Activated T-cell treated with anti-CD3 and anti-CD28 coated beads, Interleukin-2, amount 50 U/mL, for 4 hours (primary cell): Measurements from ENCODE around the gene RPL9. TPM values are rescaled to one million over a fixed set of nuclear protein-coding genes. Genes with fewer than 3 reads are reported as not detected.
A peak's percentile ranks its signal among the peaks of the same experiment; 100 is the strongest.
"Not testable (repeated sequence)": the region's sequence is repeated elsewhere in the genome, so short reads cannot be mapped to it uniquely, and the experiment has no call there.

ENCODE experiments used
- ATAC-seq, 2 donors: fragments of 200-7000 bp; cut with Tn5 transposase; one replicate each; pipeline ENCODE4 v1.10.0; 2021
- DNase-seq: peaks from one replicate; pipeline ENCODE4 v3.0.0-alpha.2; 2020
- H3K27me3 Mint-ChIP-seq: one replicate; pipeline ENCODE4 v1.8.0; 2021; ENCODE audit warnings: low read depth, mixed read lengths
- H3K36me3 Mint-ChIP-seq: one replicate; pipeline ENCODE4 v1.8.0; 2022; ENCODE audit warnings: mixed read lengths; ENCODE audit not compliant: insufficient read depth
- H3K4me1 Mint-ChIP-seq: one replicate; pipeline ENCODE4 v1.8.0; 2021; ENCODE audit warnings: low read depth, mixed read lengths
- H3K4me3 Mint-ChIP-seq: one replicate; pipeline ENCODE4 v1.8.0; 2021; ENCODE audit warnings: mild to moderate bottlenecking, moderate library complexity, mixed read lengths
- H3K9me3 Mint-ChIP-seq: one replicate; pipeline ENCODE4 v1.8.0; 2021; ENCODE audit warnings: mixed read lengths
- total RNA-seq, 3 donors: library from RNA; stranded (reverse); gene quantifications; one replicate each; pipeline ENCODE4 v1.2.1, GENCODE V29; 2021

Gene RPL9
- 1,000 to 10,000 TPM; 2,182 to 2,398 (median 2,351) TPM for total RNA-seq

DNA sequence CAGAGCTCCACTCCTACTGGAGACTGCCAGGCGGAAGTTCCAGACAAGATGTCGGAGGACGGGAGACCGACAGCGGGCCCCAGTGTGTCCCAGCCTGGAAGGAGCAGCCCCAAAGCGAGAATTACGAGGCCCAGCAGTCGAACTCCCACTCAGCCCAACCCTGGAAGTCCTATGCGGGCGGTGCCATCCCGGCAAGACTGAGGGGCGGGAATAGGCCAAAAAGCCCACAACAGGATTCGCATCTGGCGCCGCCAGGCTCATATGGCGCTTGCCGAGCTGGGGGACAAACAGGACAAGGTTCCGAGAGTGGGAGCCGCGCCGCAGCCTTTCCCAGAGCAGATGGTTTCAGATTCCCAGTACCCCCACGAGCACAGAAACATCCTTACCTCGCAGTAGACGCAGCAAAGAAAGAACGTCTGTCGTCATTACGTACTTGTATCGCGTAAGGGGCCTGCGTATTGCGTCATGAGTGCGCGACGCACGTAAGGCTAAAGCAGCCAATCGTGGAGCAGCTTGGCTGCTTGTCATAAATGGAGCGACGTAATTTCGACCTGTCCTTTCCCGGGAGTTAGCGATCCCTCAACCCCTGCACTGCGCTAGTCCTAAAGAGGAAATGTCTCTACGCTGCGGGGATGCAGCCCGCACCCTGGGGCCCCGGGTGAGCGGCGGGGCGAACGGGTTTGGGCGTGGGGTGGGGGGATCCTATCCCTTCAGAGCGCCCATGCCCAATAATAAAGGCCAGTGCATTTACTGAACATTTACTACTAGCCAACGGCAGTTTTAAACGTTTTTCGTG lies at the start of gene RPL9, which contains the start of gene LIAS:
Gene RPL9, minus strand, starts transcription at position 418 of the 796 bp plus-strand sequence. CDS start 483 bp downstream, outside the sequence.
Gene LIAS, plus strand, starts transcription at position 552 of the 796 bp plus-strand sequence. Its CDS starts 62 bp downstream, at position 614.
- peak; percentile 83 to 87 for ATAC-seq
- Mint-ChIP-seq H3K4me1 (peaks cover 39% of the 10 kb centered on the region), H3K27me3 (no peaks in the 10 kb centered on the region), H3K4me3 (peak within 1 kb of the TSS; percentile 99), H3K9me3 (no peaks in the 10 kb centered on the region), H3K36me3 (peaks cover 50% of the 10 kb centered on the region)
- peak; percentile 93 for DNase-seq

GRCh38 chr4:39505581-39505980 lies 46.9 kb upstream of the RPL9 start:
- H3K4me3 Mint-ChIP-seq, result no peak overlapping the region
- ATAC-seq (no peak), DNase-seq (no peak)
- H3K9me3 Mint-ChIP-seq, result no peaks in the 10 kb centered on the region
- H3K4me1 Mint-ChIP-seq, result no peaks in the 10 kb centered on the region
- H3K27me3 Mint-ChIP-seq, result no peaks in the 10 kb centered on the region
- peaks cover 55% of the 10 kb centered on the region for H3K36me3 Mint-ChIP-seq

- Mint-ChIP-seq H3K4me3 (no peak overlapping the region), H3K36me3 (peaks cover 48% of the 10 kb centered on the region), H3K9me3 (no peaks in the 10 kb centered on the region), H3K4me1 (no peaks in the 10 kb centered on the region), H3K27me3 (no peaks in the 10 kb centered on the region)
- DNase-seq (no peak), ATAC-seq (no peak)
Observed at GRCh38 chr4:39504538-39504937, 45.8 kb upstream of the RPL9 start.

DNA sequence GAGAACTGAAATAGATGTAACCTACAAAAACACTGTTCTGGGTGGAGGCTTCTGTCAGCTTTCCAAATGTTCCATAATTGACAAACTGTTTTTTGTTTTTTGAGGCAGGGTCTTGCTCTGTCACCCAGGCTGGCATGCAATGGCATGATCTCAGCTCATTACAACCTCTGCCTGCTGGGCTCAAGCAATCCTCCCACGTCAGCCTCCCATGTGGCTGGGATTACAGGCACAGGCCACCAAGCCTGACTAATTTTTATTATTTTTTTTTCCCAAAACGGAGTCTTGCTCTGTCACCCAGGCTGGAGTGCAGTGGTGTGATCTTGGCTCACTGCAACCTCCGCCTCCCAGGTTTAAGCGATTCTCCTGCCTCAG lies 43.9 kb upstream of the RPL9 start:
- not testable (repeated sequence) for H3K4me3 Mint-ChIP-seq, H3K9me3 Mint-ChIP-seq, H3K27me3 Mint-ChIP-seq, ATAC-seq, H3K4me1 Mint-ChIP-seq, DNase-seq
- H3K36me3 Mint-ChIP-seq, result peaks cover 43% of the 10 kb centered on the region

DNA sequence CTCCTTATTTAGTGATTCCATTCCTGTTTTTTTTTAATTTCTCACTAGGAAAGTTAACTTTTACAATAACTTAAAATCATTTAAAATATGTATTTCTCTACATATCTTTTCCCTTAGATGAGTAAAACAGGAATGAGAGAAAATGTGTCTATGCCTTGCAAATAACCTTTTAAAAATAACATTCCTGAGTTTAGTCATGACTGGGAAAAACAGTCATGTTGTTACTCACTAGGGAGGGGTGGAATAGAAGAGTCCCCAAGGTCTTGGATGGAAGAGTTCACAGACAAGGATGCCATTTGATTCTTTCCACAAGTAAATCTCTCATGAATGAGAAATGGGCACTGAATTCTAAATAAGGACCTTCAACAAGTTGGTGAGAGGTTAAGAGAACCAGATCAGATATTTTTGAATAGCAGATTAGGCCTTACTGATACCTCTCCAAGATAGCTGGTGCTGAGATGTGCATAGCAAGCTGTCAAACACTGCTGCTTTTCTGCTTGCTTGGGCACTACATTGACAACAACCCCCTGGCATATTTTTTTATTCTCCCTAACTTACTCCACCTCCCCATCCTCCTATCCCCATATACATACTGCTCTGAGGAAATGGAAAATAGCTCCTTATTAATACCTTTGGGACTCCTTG lies 43.4 kb upstream of the RPL9 start:
- Mint-ChIP-seq H3K9me3 (no peaks in the 10 kb centered on the region), H3K4me1 (no peaks in the 10 kb centered on the region), H3K36me3 (peaks cover 39% of the 10 kb centered on the region), H3K27me3 (no peaks in the 10 kb centered on the region), H3K4me3 (no peak overlapping the region)
- ATAC-seq, result no peak
- no peak for DNase-seq

DNA sequence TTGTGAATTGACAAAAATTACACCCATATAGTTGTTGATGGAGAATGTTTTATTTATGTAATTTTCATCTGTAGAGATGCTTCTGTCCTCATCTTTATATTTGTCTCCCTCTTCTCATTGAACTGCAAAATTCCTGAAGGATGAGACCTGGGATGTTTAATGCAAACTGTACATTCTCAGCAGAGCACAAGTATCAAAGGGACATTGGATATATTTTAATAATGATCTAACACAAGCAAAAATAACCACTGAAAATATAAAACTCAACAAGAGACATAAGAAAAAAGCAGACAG lies 40.0 kb upstream of the RPL9 start:
- Mint-ChIP-seq H3K4me1 (no peaks in the 10 kb centered on the region), H3K36me3 (peaks cover 20% of the 10 kb centered on the region), H3K9me3 (no peaks in the 10 kb centered on the region), H3K4me3 (no peak overlapping the region), H3K27me3 (no peaks in the 10 kb centered on the region)
- ATAC-seq (no peak), DNase-seq (no peak)

- Mint-ChIP-seq H3K36me3 (peaks cover 15% of the 10 kb centered on the region), H3K4me3 (no peak overlapping the region), H3K4me1 (no peaks in the 10 kb centered on the region), H3K9me3 (no peaks in the 10 kb centered on the region), H3K27me3 (no peaks in the 10 kb centered on the region)
- DNase-seq, result no peak
- ATAC-seq, result no peak
Observed at GRCh38 chr4:39497909-39498726, 39.4 kb upstream of the RPL9 start.

DNA sequence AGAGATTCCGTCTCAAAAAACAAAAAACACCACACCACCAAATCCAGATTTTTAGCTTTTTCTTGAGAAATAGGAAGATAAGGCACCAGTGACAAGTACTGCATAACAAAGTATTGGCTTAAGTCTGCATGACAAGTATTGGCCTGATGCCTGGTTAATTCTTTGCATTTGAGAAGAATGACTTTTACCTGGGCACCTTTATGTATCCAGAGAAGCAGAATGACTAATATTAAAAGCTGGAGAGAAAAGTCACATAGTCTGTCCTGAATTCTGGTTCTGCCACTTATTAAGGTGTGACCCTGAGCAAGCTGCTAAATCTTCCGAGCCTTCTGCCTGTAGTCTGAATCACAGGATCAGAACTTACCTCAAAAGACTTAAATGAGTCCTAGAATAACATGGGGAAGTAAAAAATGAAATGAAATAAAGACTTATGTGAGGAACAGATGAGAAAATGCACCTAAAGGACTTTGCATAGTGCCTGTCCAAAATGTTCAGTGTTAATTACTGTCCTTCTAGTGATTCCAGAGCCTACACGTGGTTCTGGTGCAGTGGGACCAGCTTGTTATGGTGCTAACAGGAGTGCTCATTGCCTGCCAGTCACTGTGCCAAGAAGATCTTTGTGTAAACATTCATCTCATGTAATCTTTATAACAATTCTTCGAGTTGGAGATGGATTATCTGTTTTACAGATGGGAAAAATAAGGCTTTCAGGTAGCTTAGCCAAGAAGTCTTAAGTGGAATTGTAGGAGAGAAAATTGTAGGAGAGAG lies 36.9 kb upstream of the RPL9 start:
- no peaks in the 10 kb centered on the region for H3K4me1 Mint-ChIP-seq
- H3K27me3 Mint-ChIP-seq, result no peaks in the 10 kb centered on the region
- no peak overlapping the region for H3K4me3 Mint-ChIP-seq
- DNase-seq (no peak), ATAC-seq (no peak)
- H3K36me3 Mint-ChIP-seq, result peaks cover 4% of the 10 kb centered on the region
- no peaks in the 10 kb centered on the region for H3K9me3 Mint-ChIP-seq

- Mint-ChIP-seq H3K36me3 (peaks cover 1% of the 10 kb centered on the region), H3K4me3 (no peak overlapping the region), H3K9me3 (no peaks in the 10 kb centered on the region), H3K27me3 (no peaks in the 10 kb centered on the region), H3K4me1 (no peaks in the 10 kb centered on the region)
- ATAC-seq, result no peak
- DNase-seq, result no peak
Observed at GRCh38 chr4:39494354-39494753, 35.6 kb upstream of the RPL9 start.

- ATAC-seq, result no peak
- Mint-ChIP-seq H3K4me3 (no peak overlapping the region), H3K36me3 (no peaks in the 10 kb centered on the region), H3K4me1 (no peaks in the 10 kb centered on the region), H3K27me3 (no peaks in the 10 kb centered on the region), H3K9me3 (no peaks in the 10 kb centered on the region)
- DNase-seq, result no peak
Observed at GRCh38 chr4:39490322-39490721, 31.6 kb upstream of the RPL9 start.

GRCh38 chr4:39486221-39486804 lies 27.6 kb upstream of the RPL9 start:
- H3K4me1 Mint-ChIP-seq, result no peaks in the 10 kb centered on the region
- ATAC-seq (no peak), DNase-seq (no peak)
- no peak overlapping the region for H3K4me3 Mint-ChIP-seq
- no peaks in the 10 kb centered on the region for H3K27me3 Mint-ChIP-seq
- H3K9me3 Mint-ChIP-seq, result peaks cover 9% of the 10 kb centered on the region
- no peaks in the 10 kb centered on the region for H3K36me3 Mint-ChIP-seq

DNA sequence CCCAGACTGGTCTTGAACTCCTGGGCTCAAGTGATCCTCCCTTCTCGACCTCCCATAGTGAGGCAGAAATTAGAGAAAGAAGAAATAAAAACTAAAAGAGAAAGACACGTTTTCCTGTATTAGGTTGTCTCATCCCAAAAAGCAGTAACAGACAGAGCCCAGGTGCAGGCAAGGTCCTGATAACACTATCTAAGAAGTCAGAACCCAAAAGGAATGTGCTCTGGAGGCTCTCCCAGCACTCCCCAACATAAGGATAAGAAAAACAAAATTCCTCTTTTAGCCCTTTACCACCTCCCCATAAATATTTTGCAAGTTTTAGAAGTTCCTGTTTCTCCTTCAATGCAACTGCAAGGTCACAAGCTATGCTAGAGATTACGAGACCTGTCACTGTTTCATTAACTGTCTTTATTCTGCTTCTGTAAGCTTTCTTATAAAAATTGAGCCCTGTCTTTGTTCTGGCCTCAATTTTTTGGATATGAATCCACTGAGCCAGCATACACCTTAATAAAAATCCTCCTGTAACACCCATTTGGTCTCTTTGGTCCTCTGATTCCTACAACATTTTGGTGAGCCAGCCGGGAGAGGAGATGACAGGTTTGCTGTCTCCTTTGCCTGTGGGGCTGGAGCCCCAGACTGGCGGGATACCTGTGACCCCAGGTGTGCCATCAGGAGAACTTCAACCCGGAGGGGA lies 26.0 kb upstream of the RPL9 start:
- Mint-ChIP-seq H3K4me1 (no peaks in the 10 kb centered on the region), H3K36me3 (no peaks in the 10 kb centered on the region), H3K27me3 (no peaks in the 10 kb centered on the region), H3K9me3 (peaks cover 9% of the 10 kb centered on the region), H3K4me3 (no peak overlapping the region)
- ATAC-seq (no peak), DNase-seq (no peak)

- Mint-ChIP-seq H3K9me3 (peaks cover 9% of the 10 kb centered on the region), H3K4me3 (no peak overlapping the region), H3K36me3 (peaks cover 6% of the 10 kb centered on the region), H3K27me3 (no peaks in the 10 kb centered on the region), H3K4me1 (no peaks in the 10 kb centered on the region)
- no peak for DNase-seq
- no peak for ATAC-seq
Observed at GRCh38 chr4:39480902-39481695, 22.4 kb upstream of the RPL9 start.
